ENCODE results near the gene PCCA. TPM values are rescaled to one million over a fixed set of nuclear protein-coding genes. Genes with fewer than 3 reads are reported as not detected.

PCCA gene
- total and polyA plus RNA-seq, 4 experiments from 2014 or later, result 4.4 to 9.7 (median 7.4) TPM

- H3K27ac ChIP-seq (ENCODE audit: low read depth, low read length), result no peak overlapping the region
- DNase-seq, result no peak
- ChIA-PET CTCF (ENCODE audit: partially characterized antibody) (no interaction called here), POLR2A (ENCODE audit: partially characterized antibody) (no interaction called here)
- H3K4me3 Mint-ChIP-seq, result no peak overlapping the region
- no peaks in the 10 kb centered on the region for H3K36me3 Mint-ChIP-seq
- no peaks in the 10 kb centered on the region for H3K9me3 ChIP-seq (ENCODE audit: control insufficient read depth in 1 of 2, low read length in 2 of 2)
- no peaks in the 10 kb centered on the region for H3K36me3 ChIP-seq (ENCODE audit: insufficient read depth, low read length)
- H3K27me3 ChIP-seq (ENCODE audit: insufficient read depth, low read length), result no peaks in the 10 kb centered on the region
- no peak overlapping the region for H3K4me3 ChIP-seq (ENCODE audit: low read length in 2 of 2)
- intact Hi-C loops (cut with micrococcal nuclease), result no loop called here
- H3K9me3 Mint-ChIP-seq, result no peaks in the 10 kb centered on the region
- peaks cover 15 to 22% (median 19%) of the 10 kb centered on the region in 4 donors for H3K4me1 Mint-ChIP-seq
- H3K27me3 Mint-ChIP-seq, result no peaks in the 10 kb centered on the region
- H3K4me1 ChIP-seq (ENCODE audit: insufficient read depth, low read length), result peaks cover 8% of the 10 kb centered on the region
- H3K27ac Mint-ChIP-seq, result no peak overlapping the region
Measured at GRCh38 chr13:100473087-100473486, 384.2 kb downstream of the PCCA start.

DNA sequence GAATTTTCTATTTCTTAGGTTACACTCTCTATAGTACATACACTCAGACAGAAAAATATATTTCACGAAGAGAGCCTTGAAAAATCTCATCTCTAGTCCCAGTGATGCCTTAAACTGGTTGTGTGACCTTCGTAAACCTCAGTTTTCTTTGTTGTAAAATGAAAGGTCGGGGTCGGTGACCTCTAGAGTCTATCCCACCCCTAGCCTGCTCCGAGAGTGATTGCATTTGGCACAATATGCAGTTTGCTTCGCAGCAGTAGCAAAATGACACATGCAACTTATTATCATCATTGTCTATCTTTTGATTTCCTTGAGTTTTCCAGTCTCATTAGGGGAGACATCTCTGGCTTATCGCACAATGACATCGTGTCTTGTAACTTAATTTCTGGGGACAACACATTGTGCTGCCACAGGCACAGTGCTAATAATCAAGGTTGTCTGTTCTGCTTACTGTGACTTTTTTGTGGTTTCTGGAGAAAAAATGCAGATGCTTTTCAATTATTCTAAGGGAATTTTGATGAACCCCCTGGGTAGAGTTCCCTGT lies 384.7 kb downstream of the PCCA start:
- Histone ChIP-seq H3K9me3 (ENCODE audit: control insufficient read depth in 1 of 2, low read length in 2 of 2) (no peaks in the 10 kb centered on the region), H3K36me3 (ENCODE audit: insufficient read depth, low read length) (no peaks in the 10 kb centered on the region), H3K27ac (ENCODE audit: low read depth, low read length) (no peak overlapping the region), H3K4me1 (ENCODE audit: insufficient read depth, low read length) (peaks cover 8% of the 10 kb centered on the region), H3K4me3 (ENCODE audit: low read length in 2 of 2) (no peak overlapping the region), H3K27me3 (ENCODE audit: insufficient read depth, low read length) (no peaks in the 10 kb centered on the region)
- no peak overlapping the region for H3K27ac Mint-ChIP-seq
- CTCF ChIA-PET (ENCODE audit: partially characterized antibody), result no interaction called here
- no peaks in the 10 kb centered on the region for H3K27me3 Mint-ChIP-seq
- no peaks in the 10 kb centered on the region for H3K36me3 Mint-ChIP-seq
- DNase-seq, result no peak
- H3K9me3 Mint-ChIP-seq, result no peaks in the 10 kb centered on the region
- H3K4me3 Mint-ChIP-seq, result no peak overlapping the region
- intact Hi-C loops (cut with micrococcal nuclease), result no loop called here
- peaks cover 15 to 22% (median 19%) of the 10 kb centered on the region in 4 donors for H3K4me1 Mint-ChIP-seq
- POLR2A ChIA-PET (ENCODE audit: partially characterized antibody), result no interaction called here

DNA sequence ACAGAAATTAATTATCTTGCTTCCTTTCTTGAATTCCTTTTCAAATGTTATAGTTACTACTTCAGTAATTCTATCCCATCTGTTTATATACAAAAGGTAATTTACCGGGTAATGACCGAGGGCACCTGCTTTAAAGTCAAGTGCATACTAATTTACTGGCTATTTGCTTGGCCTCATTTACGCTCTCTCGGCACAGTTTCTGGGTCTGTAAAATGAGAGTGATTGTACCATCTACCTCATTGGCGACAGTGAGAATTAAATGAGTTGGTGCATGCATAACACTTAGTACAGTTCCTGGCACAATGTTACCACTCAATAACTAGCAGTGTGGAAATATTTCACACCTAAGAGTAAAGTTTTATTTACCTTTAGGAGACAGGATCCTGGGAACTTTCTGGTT lies 388.1 kb downstream of the PCCA start:
- no peaks in the 10 kb centered on the region for H3K9me3 ChIP-seq (ENCODE audit: control insufficient read depth in 1 of 2, low read length in 2 of 2)
- Mint-ChIP-seq H3K9me3 (no peaks in the 10 kb centered on the region), H3K27ac (no peak overlapping the region), H3K4me1 (peaks cover 0 to 1% (median under 1%) of the 10 kb centered on the region in 4 donors), H3K36me3 (no peaks in the 10 kb centered on the region), H3K27me3 (no peaks in the 10 kb centered on the region), H3K4me3 (no peak overlapping the region)
- no peaks in the 10 kb centered on the region for H3K36me3 ChIP-seq (ENCODE audit: insufficient read depth, low read length)
- ChIA-PET POLR2A (ENCODE audit: partially characterized antibody) (no interaction called here), CTCF (ENCODE audit: partially characterized antibody) (no interaction called here)
- no peak for DNase-seq
- intact Hi-C loops (cut with micrococcal nuclease), result no loop called here
- no peak overlapping the region for H3K4me3 ChIP-seq (ENCODE audit: low read length in 2 of 2)
- H3K27ac ChIP-seq (ENCODE audit: low read depth, low read length), result no peak overlapping the region
- no peaks in the 10 kb centered on the region for H3K4me1 ChIP-seq (ENCODE audit: insufficient read depth, low read length)
- H3K27me3 ChIP-seq (ENCODE audit: insufficient read depth, low read length), result no peaks in the 10 kb centered on the region

DNA sequence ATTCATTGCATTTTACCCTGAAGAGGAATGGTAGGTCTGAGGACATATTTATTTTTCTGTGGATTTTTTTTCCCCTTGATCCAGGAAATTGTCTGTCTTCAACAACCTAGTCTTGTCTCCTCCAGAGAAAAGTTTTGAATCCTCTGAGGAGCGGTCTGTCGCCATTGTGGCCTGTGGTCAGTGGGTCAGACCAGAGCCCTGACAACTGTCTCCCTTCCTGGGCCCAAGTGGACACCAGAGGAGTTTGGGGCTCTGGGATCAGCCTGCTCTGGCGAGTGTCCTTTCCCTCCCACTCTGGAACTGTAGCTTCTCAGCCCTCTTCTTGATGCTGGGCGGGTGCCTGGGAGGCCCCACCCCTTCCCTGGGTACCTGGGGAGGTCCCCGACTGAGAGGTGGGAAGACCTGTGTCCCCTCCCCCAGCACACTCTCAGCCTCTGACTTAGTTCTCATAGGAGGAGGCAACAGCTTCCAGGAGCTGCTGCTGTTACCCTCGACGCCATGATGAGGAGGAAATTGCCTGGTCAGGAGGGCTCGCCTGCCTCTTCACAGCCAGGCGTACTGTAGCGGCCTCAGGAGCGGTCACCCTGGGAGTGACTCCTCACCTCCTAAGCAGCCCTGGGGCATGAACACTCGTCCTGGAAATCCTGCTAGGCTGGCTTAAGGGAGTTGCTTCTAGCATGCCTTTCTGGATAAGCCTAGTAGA lies 389.4 kb downstream of the PCCA start:
- H3K36me3 ChIP-seq (ENCODE audit: insufficient read depth, low read length), result no peaks in the 10 kb centered on the region
- Mint-ChIP-seq H3K27me3 (no peaks in the 10 kb centered on the region), H3K36me3 (no peaks in the 10 kb centered on the region), H3K27ac (no peak overlapping the region), H3K4me1 (peaks cover under 1 to 6% (median 4%) of the 10 kb centered on the region in 4 donors), H3K9me3 (no peaks in the 10 kb centered on the region), H3K4me3 (no peak overlapping the region)
- intact Hi-C loops (cut with micrococcal nuclease), result no loop called here
- H3K27me3 ChIP-seq (ENCODE audit: insufficient read depth, low read length), result no peaks in the 10 kb centered on the region
- CTCF ChIA-PET (ENCODE audit: partially characterized antibody), result interaction anchor here (1.2 kb wide), 1 partner anchor 32 kb away, joined by 3 read pairs; no protein-coding TSS in a partner anchor
- peaks cover 2% of the 10 kb centered on the region for H3K4me1 ChIP-seq (ENCODE audit: insufficient read depth, low read length)
- no peak overlapping the region for H3K27ac ChIP-seq (ENCODE audit: low read depth, low read length)
- POLR2A ChIA-PET (ENCODE audit: partially characterized antibody), result no interaction called here
- H3K9me3 ChIP-seq (ENCODE audit: control insufficient read depth in 1 of 2, low read length in 2 of 2), result no peaks in the 10 kb centered on the region
- H3K4me3 ChIP-seq (ENCODE audit: low read length in 2 of 2), result no peak overlapping the region
- no peak for DNase-seq

GRCh38 chr13:100480676-100481075 lies 391.8 kb downstream of the PCCA start:
- ChIA-PET POLR2A (ENCODE audit: partially characterized antibody) (no interaction called here), CTCF (ENCODE audit: partially characterized antibody) (interaction anchor here (0.6 kb wide), 1 partner anchor 77 kb away, joined by 4 read pairs; no protein-coding TSS in a partner anchor)
- H3K9me3 Mint-ChIP-seq, result no peaks in the 10 kb centered on the region

DNA sequence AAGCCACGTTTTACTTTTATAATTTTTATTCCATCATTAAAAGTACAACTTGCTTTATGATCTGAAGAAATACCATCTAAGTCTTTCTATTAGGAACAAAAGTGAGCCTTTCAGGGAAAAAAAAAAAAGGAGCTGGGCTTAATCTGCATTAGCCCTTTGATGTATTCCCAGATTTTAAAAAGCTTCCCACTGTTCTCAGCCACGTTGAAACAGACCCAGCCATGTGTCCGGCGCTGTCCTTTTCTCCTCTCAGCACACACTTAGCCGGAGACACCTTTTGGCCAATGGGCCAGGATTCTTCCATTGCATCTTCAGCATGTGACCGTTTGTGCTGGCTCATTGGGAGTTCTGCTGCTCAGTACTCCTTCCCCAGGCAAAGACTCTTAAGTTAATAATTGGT lies 394.2 kb downstream of the PCCA start:
- peaks cover 9 to 25% (median 18%) of the 10 kb centered on the region in 4 donors for H3K4me1 Mint-ChIP-seq
- POLR2A ChIA-PET (ENCODE audit: partially characterized antibody), result no interaction called here
- no peak for DNase-seq
- Histone ChIP-seq H3K27me3 (ENCODE audit: insufficient read depth, low read length) (no peaks in the 10 kb centered on the region), H3K27ac (ENCODE audit: low read depth, low read length) (no peak overlapping the region), H3K4me3 (ENCODE audit: low read length in 2 of 2) (no peak overlapping the region), H3K9me3 (ENCODE audit: control insufficient read depth in 1 of 2, low read length in 2 of 2) (no peaks in the 10 kb centered on the region), H3K4me1 (ENCODE audit: insufficient read depth, low read length) (peaks cover 12% of the 10 kb centered on the region), H3K36me3 (ENCODE audit: insufficient read depth, low read length) (no peaks in the 10 kb centered on the region)
- no peaks in the 10 kb centered on the region for H3K27me3 Mint-ChIP-seq
- intact Hi-C loops (cut with micrococcal nuclease), result no loop called here
- no peaks in the 10 kb centered on the region for H3K9me3 Mint-ChIP-seq
- no peak overlapping the region for H3K27ac Mint-ChIP-seq
- CTCF ChIA-PET (ENCODE audit: partially characterized antibody), result interaction anchor here (0.9 kb wide), 1 partner anchor 826 kb away, joined by 4 read pairs; no protein-coding TSS in a partner anchor
- H3K36me3 Mint-ChIP-seq, result no peaks in the 10 kb centered on the region
- no peak overlapping the region for H3K4me3 Mint-ChIP-seq

More at GRCh38 chr13:100480676-100481075, 391.8 kb downstream of the PCCA start:
- H3K4me1 Mint-ChIP-seq, result peaks cover 9 to 25% (median 18%) of the 10 kb centered on the region in 4 donors
- H3K9me3 ChIP-seq (ENCODE audit: control insufficient read depth in 1 of 2, low read length in 2 of 2), result no peaks in the 10 kb centered on the region
- no peak overlapping the region for H3K4me3 Mint-ChIP-seq
- no peak overlapping the region for H3K4me3 ChIP-seq (ENCODE audit: low read length in 2 of 2)
- no peak overlapping the region for H3K27ac Mint-ChIP-seq
- no peaks in the 10 kb centered on the region for H3K36me3 Mint-ChIP-seq
- no peaks in the 10 kb centered on the region for H3K36me3 ChIP-seq (ENCODE audit: insufficient read depth, low read length)
- DNase-seq, result no peak
- H3K27ac ChIP-seq (ENCODE audit: low read depth, low read length), result no peak overlapping the region
- intact Hi-C loops (cut with micrococcal nuclease), result no loop called here
- no peaks in the 10 kb centered on the region for H3K27me3 ChIP-seq (ENCODE audit: insufficient read depth, low read length)
- no peaks in the 10 kb centered on the region for H3K27me3 Mint-ChIP-seq
- peaks cover 12% of the 10 kb centered on the region for H3K4me1 ChIP-seq (ENCODE audit: insufficient read depth, low read length)

GRCh38 chr13:100483841-100484381 lies 395.0 kb downstream of the PCCA start:
- no peak for DNase-seq
- no peak overlapping the region for H3K27ac ChIP-seq (ENCODE audit: low read depth, low read length)
- Mint-ChIP-seq H3K9me3 (no peaks in the 10 kb centered on the region), H3K27me3 (no peaks in the 10 kb centered on the region), H3K4me3 (peak overlapping the region in 1 of 8 donors; percentile 31), H3K4me1 (peaks cover 9 to 25% (median 18%) of the 10 kb centered on the region in 4 donors), H3K27ac (peak overlapping the region in 2 of 7 donors; percentile 38 to 63), H3K36me3 (no peaks in the 10 kb centered on the region)
- peaks cover 12% of the 10 kb centered on the region for H3K4me1 ChIP-seq (ENCODE audit: insufficient read depth, low read length)
- CTCF ChIA-PET (ENCODE audit: partially characterized antibody), result interaction anchor here (1.2 kb wide), 1 partner anchor 827 kb away, joined by 4 read pairs; no protein-coding TSS in a partner anchor
- H3K27me3 ChIP-seq (ENCODE audit: insufficient read depth, low read length), result no peaks in the 10 kb centered on the region
- no peaks in the 10 kb centered on the region for H3K36me3 ChIP-seq (ENCODE audit: insufficient read depth, low read length)
- POLR2A ChIA-PET (ENCODE audit: partially characterized antibody), result no interaction called here
- H3K9me3 ChIP-seq (ENCODE audit: control insufficient read depth in 1 of 2, low read length in 2 of 2), result no peaks in the 10 kb centered on the region
- H3K4me3 ChIP-seq (ENCODE audit: low read length in 2 of 2), result no peak overlapping the region
- intact Hi-C loops (cut with micrococcal nuclease), result no loop called here
